Stimulated activated CD8-positive, alpha-beta memory T cell treated with anti-CD3 and anti-CD28 coated beads, Interleukin-4, amount 100 ng/mL, for 1 hour (primary cell): Measurements from ENCODE around the gene CYP19A1.

Experiments used
- DNase-seq, 2 donors: peaks; one replicate each; pipeline ENCODE4 v3.0.0-alpha.2; 2020; ENCODE audit warnings: low read depth in 2 of 2, low spot score in 1 of 2

CYP19A1 gene

GRCh38 chr15:51327081-51327480 lies 11.3 kb downstream of the CYP19A1 start:
- DNase-seq = no peak

GRCh38 chr15:51325167-51325566 lies 13.2 kb downstream of the CYP19A1 start:
- DNase-seq = no peak

- DNase-seq = no peak
Measured at GRCh38 chr15:51323749-51324148, 14.6 kb downstream of the CYP19A1 start.

GRCh38 chr15:51322621-51323296 lies 15.6 kb downstream of the CYP19A1 start:
- DNase-seq = no peak

GRCh38 chr15:51321316-51321715 lies 17.1 kb downstream of the CYP19A1 start:
- DNase-seq = no peak

- DNase-seq = no peak
Measured at GRCh38 chr15:51320843-51321242, 17.6 kb downstream of the CYP19A1 start.

- DNase-seq = no peak
Measured at GRCh38 chr15:51319539-51319938, 18.9 kb downstream of the CYP19A1 start.

GRCh38 chr15:51318382-51319150 lies 19.8 kb downstream of the CYP19A1 start:
- DNase-seq = no peak

- no peak for DNase-seq
Measured at GRCh38 chr15:51316636-51317035, 21.8 kb downstream of the CYP19A1 start.

- DNase-seq = no peak
Measured at GRCh38 chr15:51315726-51316125, 22.7 kb downstream of the CYP19A1 start.

- no peak for DNase-seq
Measured at GRCh38 chr15:51314391-51315337, 23.7 kb downstream of the CYP19A1 start.

GRCh38 chr15:51313644-51314280 lies 24.6 kb downstream of the CYP19A1 start:
- DNase-seq = no peak

GRCh38 chr15:51313074-51313393 lies 25.4 kb downstream of the CYP19A1 start:
- DNase-seq = no peak

GRCh38 chr15:51312166-51313073 lies 26.0 kb downstream of the CYP19A1 start:
- no peak for DNase-seq

GRCh38 chr15:51311510-51311909 lies 26.9 kb downstream of the CYP19A1 start:
- DNase-seq = no peak

- no peak for DNase-seq
Measured at GRCh38 chr15:51310064-51310463, 28.3 kb downstream of the CYP19A1 start.

GRCh38 chr15:51307811-51308210 lies 30.6 kb downstream of the CYP19A1 start:
- no peak for DNase-seq

- DNase-seq = no peak
Measured at GRCh38 chr15:51307325-51307724, 31.1 kb downstream of the CYP19A1 start.

GRCh38 chr15:51303462-51303980 lies 34.9 kb downstream of the CYP19A1 start:
- DNase-seq = no peak

- DNase-seq = no peak
Measured at GRCh38 chr15:51302480-51302879, 35.9 kb downstream of the CYP19A1 start.
